ENCODE data around the gene STARD3NL.

The STARD3NL gene

GRCh38 chr7:38185395-38186307 lies 7.6 kb downstream of the STARD3NL start:
- DNase-seq = no peak

- no peak for DNase-seq
Measured at GRCh38 chr7:38186593-38187314, 8.7 kb downstream of the STARD3NL start.

- DNase-seq = no peak
Measured at GRCh38 chr7:38187794-38188440, 9.9 kb downstream of the STARD3NL start.

- DNase-seq = no peak
Measured at GRCh38 chr7:38189231-38189938, 11.3 kb downstream of the STARD3NL start.

GRCh38 chr7:38190011-38190410 lies 12.0 kb downstream of the STARD3NL start:
- DNase-seq = no peak

- DNase-seq = no peak
Measured at GRCh38 chr7:38191791-38192190, 13.7 kb downstream of the STARD3NL start.

- no peak for DNase-seq
Measured at GRCh38 chr7:38192327-38192726, 14.3 kb downstream of the STARD3NL start.

- DNase-seq = no peak
Measured at GRCh38 chr7:38195804-38196595, 18.0 kb downstream of the STARD3NL start.

GRCh38 chr7:38198366-38198765 lies 20.3 kb downstream of the STARD3NL start:
- no peak for DNase-seq

GRCh38 chr7:38199154-38199553 lies 21.1 kb downstream of the STARD3NL start:
- DNase-seq = no peak

- DNase-seq = no peak
Measured at GRCh38 chr7:38199782-38200181, 21.7 kb downstream of the STARD3NL start.

- DNase-seq = no peak
Measured at GRCh38 chr7:38206071-38206470, 28.0 kb downstream of the STARD3NL start.

GRCh38 chr7:38207843-38208242 lies 29.8 kb downstream of the STARD3NL start:
- no peak for DNase-seq

GRCh38 chr7:38211486-38211885 lies 33.4 kb downstream of the STARD3NL start:
- DNase-seq = no peak

- DNase-seq = no peak
Measured at GRCh38 chr7:38211940-38212339, 33.9 kb downstream of the STARD3NL start.

- no peak for DNase-seq
Measured at GRCh38 chr7:38215115-38215514, 37.1 kb downstream of the STARD3NL start.

GRCh38 chr7:38215735-38216670 lies 38.0 kb downstream of the STARD3NL start:
- DNase-seq = peak; percentile 63

- DNase-seq = no peak
Measured at GRCh38 chr7:38217672-38218071, 39.6 kb downstream of the STARD3NL start.

- no peak for DNase-seq
Measured at GRCh38 chr7:38220452-38220851, 42.4 kb downstream of the STARD3NL start.

GRCh38 chr7:38222481-38223096 lies 44.5 kb downstream of the STARD3NL start:
- no peak for DNase-seq

Measured in activated naive CD4-positive, alpha-beta T cell treated with anti-CD3 and anti-CD28 coated beads, Interleukin-2, amount 50 U/mL, for 16 hours (primary cell).